A549 (cell line): ENCODE data around the gene RAP1GDS1. TPM values are rescaled to one million over a fixed set of nuclear protein-coding genes. Genes with fewer than 3 reads are reported as not detected.

ENCODE experiments used
- ATAC-seq, 2 experiments: fragments of 200-7000 bp in 1 of 2; fragments of >200 bp in 1 of 2; cut with Nextera tagmentation in 1 of 2; cut with Tn5 transposase in 1 of 2; 3 replicates each; pipeline versions ENCODE4 v1.8.0 to v1.9.1; 2018 to 2020; ENCODE audit warnings: mild to moderate bottlenecking in 1 of 2, moderate library complexity in 1 of 2
- CTCF ChIA-PET: fragments of 300-600 bp; sonication (Branson Sonifier 250); formaldehyde crosslinking; extraction: SDS; loops from one replicate; lab custom pipeline; 2021; ENCODE audit warnings: antibody characterized with exemption, inconsistent platforms; lab: Yijun Ruan, JAX
- POLR2A ChIA-PET: fragments of 350-600 bp; formaldehyde crosslinking; extraction: SDS; loops from one replicate; lab custom pipeline; 2021; ENCODE audit warnings: antibody characterized with exemption, inconsistent platforms; lab: Yijun Ruan, JAX
- DNase-seq, 2 experiments: peaks; one replicate each; pipeline versions ENCODE4 v3.0.0 to v3.0.0-alpha.2; 2011 to 2016; ENCODE audit warnings: low read depth in 1 of 2, low spot score in 1 of 2
- FAIRE-seq: peaks from 2 replicates; lab custom pipeline; 2011; peaks lifted over from hg19 to GRCh38; lab: Jason Lieb, UNC
- H3K27ac ChIP-seq, 2 experiments: fragments of >200 bp; sonication (Bioruptor Twin); formaldehyde crosslinking; 3 replicates each; pipeline ENCODE4 v1.5.1; 2016 to 2017
- H3K4me1 ChIP-seq: fragments of >200 bp; sonication (Bioruptor Twin); formaldehyde crosslinking; 3 replicates; pipeline ENCODE4 v1.6.1; 2016
- H3K4me2 ChIP-seq: fragments of >200 bp; sonication (Bioruptor Twin); formaldehyde crosslinking; 3 replicates; pipeline ENCODE4 v1.6.1; 2016
- H3K4me3 ChIP-seq: fragments of >200 bp; sonication (Bioruptor Twin); formaldehyde crosslinking; 3 replicates; pipeline ENCODE4 v1.5.1; 2016
- H3K9me3 ChIP-seq: fragments of >200 bp; sonication (Bioruptor Twin); formaldehyde crosslinking; 3 replicates; pipeline ENCODE4 v1.6.1; 2016
- ATOH8 ChIP-seq: fragments of 250-450 bp; sonication (Bioruptor Pico); IDR thresholded peaks from 2 replicates; pipeline ENCODE4 v1.5.0; 2020; ENCODE audit warnings: low read depth, mild to moderate bottlenecking, moderate library complexity
- BCL3 ChIP-seq: fragments of >200 bp; sonication (Bioruptor Twin); formaldehyde crosslinking; IDR thresholded peaks from 3 replicates; pipeline ENCODE4 v1.6.1; 2016
- CBX2 ChIP-seq: fragments of 200-600 bp; sonication (generic); IDR thresholded peaks from 2 replicates; pipeline ENCODE4 v1.6.1; 2016; ENCODE audit warnings: low read depth, mild to moderate bottlenecking, borderline replicate concordance
- CBX8 ChIP-seq: fragments of 200-600 bp; sonication (generic); IDR thresholded peaks from 2 replicates; pipeline ENCODE4 v1.6.1; 2016
- EHF ChIP-seq: fragments of 250-450 bp; sonication (Bioruptor Pico); IDR thresholded peaks from 2 replicates; pipeline ENCODE4 v1.5.0; 2020; ENCODE audit warnings: mild to moderate bottlenecking
- EHMT2 ChIP-seq: fragments of 200-600 bp; sonication (generic); IDR thresholded peaks from 2 replicates; pipeline ENCODE4 v1.6.1; 2016; ENCODE audit warnings: antibody characterized with exemption, low read depth, mild to moderate bottlenecking, moderate library complexity
- EP300 ChIP-seq, 2 experiments: fragments of >200 bp; sonication (Bioruptor Twin); formaldehyde crosslinking; IDR thresholded peaks; 2 replicates in 1 of 2; 3 replicates in 1 of 2; pipeline ENCODE4 v1.6.1; 2016 to 2017
- FOXS1 ChIP-seq: fragments of 250-450 bp; sonication (Bioruptor Pico); IDR thresholded peaks from 2 replicates; pipeline ENCODE4 v1.5.0; 2020; ENCODE audit warnings: mild to moderate bottlenecking, moderate library complexity
- HES2 ChIP-seq: fragments of >200 bp; sonication (Bioruptor Twin); formaldehyde crosslinking; IDR thresholded peaks from 2 replicates; pipeline ENCODE4 v1.6.1; 2016
- HEYL ChIP-seq: fragments of 250-450 bp; sonication (Bioruptor Pico); IDR thresholded peaks from 2 replicates; pipeline ENCODE4 v1.8.0; 2021; ENCODE audit warnings: mild to moderate bottlenecking, moderate library complexity
- HMGXB4 ChIP-seq: fragments of 250-450 bp; sonication (Bioruptor Pico); IDR thresholded peaks from 2 replicates; pipeline ENCODE4 v1.5.0; 2021; ENCODE audit warnings: mild to moderate bottlenecking, moderate library complexity, borderline replicate concordance
- HOXA7 ChIP-seq: fragments of 250-450 bp; sonication (Bioruptor Pico); IDR thresholded peaks from 2 replicates; pipeline ENCODE4 v1.5.0; 2020; ENCODE audit warnings: mild to moderate bottlenecking, moderate library complexity
- HOXB13 ChIP-seq: fragments of 250-450 bp; sonication (Bioruptor Pico); IDR thresholded peaks from 2 replicates; pipeline ENCODE4 v1.5.0; 2020; ENCODE audit warnings: low read depth, mild to moderate bottlenecking, moderate library complexity
- MAFK ChIP-seq: fragments of 450-650 bp; IDR thresholded peaks from 2 replicates; pipeline ENCODE4 v1.6.1; 2014; ENCODE audit not compliant: partially characterized antibody
- MAX ChIP-seq: IDR thresholded peaks from 2 replicates; pipeline ENCODE4 v1.6.1; 2012
- NFE2L2 ChIP-seq: fragments of 150-350 bp; conservative IDR thresholded peaks from 2 replicates; pipeline ENCODE4 v1.6.1; 2014; ENCODE audit warnings: low read length
- NPAS2 ChIP-seq: fragments of 250-450 bp; sonication (Bioruptor Pico); IDR thresholded peaks from 2 replicates; pipeline ENCODE4 v1.8.0; 2022; ENCODE audit warnings: mild to moderate bottlenecking, moderate library complexity, borderline replicate concordance
- NR3C1 ChIP-seq: fragments of >200 bp; sonication (Bioruptor Twin); formaldehyde crosslinking; IDR thresholded peaks from 3 replicates; pipeline ENCODE4 v1.6.1; 2017
- PBX3 ChIP-seq: IDR thresholded peaks from 2 replicates; pipeline ENCODE4 v1.6.1; 2012
- POLR2A ChIP-seq: IDR thresholded peaks from 2 replicates; pipeline ENCODE4 v1.6.1; 2012; ENCODE audit warnings: mild to moderate bottlenecking, low read length
- POLR2AphosphoS2 ChIP-seq: conservative IDR thresholded peaks from 2 replicates; pipeline ENCODE4 v1.6.1; 2012; ENCODE audit warnings: low read length, improper control_type of control experiment, inconsistent platforms
- RCOR1 ChIP-seq: fragments of 150-350 bp; IDR thresholded peaks from 2 replicates; pipeline ENCODE4 v1.6.1; 2014; ENCODE audit warnings: antibody characterized with exemption, low read length, low read depth
- RFX5 ChIP-seq: fragments of 450-650 bp; IDR thresholded peaks from 2 replicates; pipeline ENCODE4 v1.7.1; 2014; ENCODE audit warnings: antibody characterized with exemption, mild to moderate bottlenecking, moderate library complexity
- SREBF2 ChIP-seq: fragments of 450-650 bp; IDR thresholded peaks from 2 replicates; pipeline ENCODE4 v1.6.1; 2014; ENCODE audit warnings: mild to moderate bottlenecking, moderate library complexity
- TFCP2L1 ChIP-seq: fragments of 250-450 bp; sonication (Bioruptor Pico); IDR thresholded peaks from 2 replicates; pipeline ENCODE4 v1.5.0; 2021; ENCODE audit warnings: mild to moderate bottlenecking
- ZC3H11A ChIP-seq: fragments of 450-650 bp; IDR thresholded peaks from 2 replicates; pipeline ENCODE4 v1.6.1; 2014; ENCODE audit warnings: antibody characterized with exemption, mild to moderate bottlenecking
- ZSCAN20 ChIP-seq: fragments of 250-450 bp; sonication (Bioruptor Pico); IDR thresholded peaks from 2 replicates; pipeline ENCODE4 v1.8.0; 2022; ENCODE audit warnings: mild to moderate bottlenecking, moderate library complexity
- WGBS: methylation state at CpG from one replicate; pipeline ENCODE4 v1.1.6; 2017; ENCODE audit errors: missing lambda C conversion rate; 5-methylcytosine and 5-hydroxymethylcytosine counted together
- polyA plus RNA-seq, 4 experiments: library from polyadenylated mRNA; depleted of rRNA in 3 of 4; stranded (reverse); fragments of >200 nt; fragmentation: RNase III in 1 of 4; extraction: RNeasy Plus Mini Kit Qiagen cat#74134 plus additional on column Dnase treatment in 1 of 4; gene quantifications; 2 replicates in 3 of 4; 3 replicates in 1 of 4; pipeline ENCODE4 v1.2.3, GENCODE V29; 2011 to 2017

Gene RAP1GDS1
- polyA plus RNA-seq, 2 of the 4 experiments (the other 2 are of a cell fraction), result 29.3 to 31.6 TPM

- H3K9me3 ChIP-seq, result no peaks in the 10 kb centered on the region
- 76% methylated on average over 2 of the region's 2 CpGs for WGBS
- H3K4me3 ChIP-seq, result no peak overlapping the region
- POLR2A ChIA-PET, result no interaction called here
- no peak for FAIRE-seq
- DNase-seq, result no peak
- peaks cover 17% of the 10 kb centered on the region; the same call in 2 of the 3 replicates for H3K4me1 ChIP-seq
- no peak overlapping the region for H3K27ac ChIP-seq
- ATAC-seq, result no peak
- TF ChIP-seq HMGXB4 (CRISPR knock-in tag) (no peak), NR3C1 (no peak), CBX2 (no peak), EHF (CRISPR knock-in tag) (no peak), HEYL (no peak), HOXB13 (CRISPR knock-in tag) (no peak), ATOH8 (CRISPR knock-in tag) (no peak), MAX (no peak), ZC3H11A (no peak), EP300 (IDR thresholded peaks at IDR 0.05) (no peak), MAFK (no peak), RFX5 (no peak), RCOR1 (no peak), SREBF2 (no peak)
- CTCF ChIA-PET, result interaction anchor here (0.9 to 1.0 kb wide), 2 partner anchors 14 to 1082 kb away, joined by 3 read pairs; no protein-coding TSS in a partner anchor
- no peak overlapping the region for H3K4me2 ChIP-seq
These were observed 120.1 kb downstream of the RAP1GDS1 start for GRCh38 chr4:98381306-98381705.

GRCh38 chr4:98383431-98384106, 122.4 kb downstream of the RAP1GDS1 start:
- POLR2A ChIA-PET, result no interaction called here
- H3K27ac ChIP-seq, result no peak overlapping the region
- CTCF ChIA-PET, result interaction anchor here (0.7 kb wide), 1 partner anchor 234 kb away, joined by 3 read pairs; no protein-coding TSS in a partner anchor
- WGBS, result 86% methylated on average over 3 of the region's 3 CpGs
- no peak for TF ChIP-seq BCL3
- no peak for TF ChIP-seq TFCP2L1 (CRISPR knock-in tag)
- no peak for TF ChIP-seq CBX8
- TF ChIP-seq RCOR1, result no peak
- no peak for TF ChIP-seq HOXA7 (CRISPR knock-in tag)
- TF ChIP-seq HES2, result no peak
- no peak for TF ChIP-seq EHMT2
- no peak for TF ChIP-seq FOXS1 (CRISPR knock-in tag)
- no peak for TF ChIP-seq NFE2L2
- no peak for TF ChIP-seq HMGXB4 (CRISPR knock-in tag)
- no peak for TF ChIP-seq ZSCAN20 (CRISPR knock-in tag)
- TF ChIP-seq MAFK, result no peak
- no peak for TF ChIP-seq ZC3H11A
- no peak for TF ChIP-seq RFX5
- TF ChIP-seq NPAS2 (CRISPR knock-in tag), result no peak
- TF ChIP-seq POLR2AphosphoS2, result no peak
- TF ChIP-seq PBX3, result no peak
- no peak for TF ChIP-seq POLR2A
- H3K4me2 ChIP-seq, result no peak overlapping the region
- peaks cover 17% of the 10 kb centered on the region; the same call in 2 of the 3 replicates for H3K4me1 ChIP-seq
- no peak overlapping the region for H3K4me3 ChIP-seq
- DNase-seq (no peak), FAIRE-seq (no peak), ATAC-seq (no peak)
- no peaks in the 10 kb centered on the region for H3K9me3 ChIP-seq
